Testis (tissue), 2 donors: Measurements from ENCODE around the gene FMC1.

Experiments used
- POLR2A ChIP-seq: fragments of 450-650 bp; IDR thresholded peaks from one replicate; pipeline ENCODE4 v1.6.1; 2017; ENCODE audit warnings: antibody characterized with exemption, mild to moderate bottlenecking, moderate library complexity
- TF ChIP-seq, protein P1 (sequence below), 3 experiments: fragments of 450-650 bp in 2 of 3; fragments of 200-600 bp in 1 of 3; sonication (generic) in 1 of 3; IDR thresholded peaks; one replicate each; pipeline ENCODE4 v1.5.1; 2016 to 2019; ENCODE audit warnings: antibody characterized with exemption in 3 of 3, mild to moderate bottlenecking in 2 of 3, moderate library complexity in 1 of 3

DNA sequence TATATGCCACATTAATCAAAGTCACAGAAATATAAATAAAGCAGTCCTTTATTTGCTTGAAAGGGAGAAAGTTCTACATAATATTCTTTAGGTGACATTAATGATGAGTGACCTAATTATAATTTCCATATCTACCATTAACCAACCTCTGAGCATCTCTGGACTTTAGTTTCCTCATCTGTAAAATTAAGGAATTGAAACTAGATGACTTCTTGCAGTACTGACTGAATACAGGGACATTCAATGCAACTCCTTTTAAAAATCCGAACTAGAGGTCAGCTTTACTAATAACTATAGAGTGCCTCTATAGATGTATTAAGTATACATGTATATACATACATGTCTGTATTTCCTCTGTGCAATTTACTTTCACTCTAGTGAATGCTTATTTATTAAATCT lies 3.9 kb downstream of the FMC1 start:
- TF ChIP-seq, protein P1, sequence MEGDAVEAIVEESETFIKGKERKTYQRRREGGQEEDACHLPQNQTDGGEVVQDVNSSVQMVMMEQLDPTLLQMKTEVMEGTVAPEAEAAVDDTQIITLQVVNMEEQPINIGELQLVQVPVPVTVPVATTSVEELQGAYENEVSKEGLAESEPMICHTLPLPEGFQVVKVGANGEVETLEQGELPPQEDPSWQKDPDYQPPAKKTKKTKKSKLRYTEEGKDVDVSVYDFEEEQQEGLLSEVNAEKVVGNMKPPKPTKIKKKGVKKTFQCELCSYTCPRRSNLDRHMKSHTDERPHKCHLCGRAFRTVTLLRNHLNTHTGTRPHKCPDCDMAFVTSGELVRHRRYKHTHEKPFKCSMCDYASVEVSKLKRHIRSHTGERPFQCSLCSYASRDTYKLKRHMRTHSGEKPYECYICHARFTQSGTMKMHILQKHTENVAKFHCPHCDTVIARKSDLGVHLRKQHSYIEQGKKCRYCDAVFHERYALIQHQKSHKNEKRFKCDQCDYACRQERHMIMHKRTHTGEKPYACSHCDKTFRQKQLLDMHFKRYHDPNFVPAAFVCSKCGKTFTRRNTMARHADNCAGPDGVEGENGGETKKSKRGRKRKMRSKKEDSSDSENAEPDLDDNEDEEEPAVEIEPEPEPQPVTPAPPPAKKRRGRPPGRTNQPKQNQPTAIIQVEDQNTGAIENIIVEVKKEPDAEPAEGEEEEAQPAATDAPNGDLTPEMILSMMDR (IDR thresholded peaks at IDR 0.05) = no peak
- no peak for TF ChIP-seq POLR2A
